Breast epithelium (tissue), 3 donors: ENCODE measurements around the gene DCST1.

Source experiments
- POLR2A ChIP-seq: fragments of 450-650 bp; IDR thresholded peaks from one replicate; pipeline ENCODE4 v1.6.1; 2016; ENCODE audit warnings: antibody characterized with exemption, mild to moderate bottlenecking, moderate library complexity
- POLR2AphosphoS5 ChIP-seq, 3 donors: sonication (generic); formaldehyde crosslinking; IDR thresholded peaks; one replicate each; pipeline ENCODE4 v1.6.1; 2017; ENCODE audit warnings: antibody characterized with exemption in 3 of 3
- TF ChIP-seq, protein P1 (sequence below), 3 donors: fragments of 450-650 bp; IDR thresholded peaks; one replicate each; pipeline ENCODE4 v1.5.1; 2016 to 2017; ENCODE audit warnings: antibody characterized with exemption in 3 of 3, mild to moderate bottlenecking in 3 of 3, moderate library complexity in 3 of 3

GRCh38 chr1:155004352-155005075 lies 29.1 kb upstream of the DCST1 start:
- TF ChIP-seq, protein P1, sequence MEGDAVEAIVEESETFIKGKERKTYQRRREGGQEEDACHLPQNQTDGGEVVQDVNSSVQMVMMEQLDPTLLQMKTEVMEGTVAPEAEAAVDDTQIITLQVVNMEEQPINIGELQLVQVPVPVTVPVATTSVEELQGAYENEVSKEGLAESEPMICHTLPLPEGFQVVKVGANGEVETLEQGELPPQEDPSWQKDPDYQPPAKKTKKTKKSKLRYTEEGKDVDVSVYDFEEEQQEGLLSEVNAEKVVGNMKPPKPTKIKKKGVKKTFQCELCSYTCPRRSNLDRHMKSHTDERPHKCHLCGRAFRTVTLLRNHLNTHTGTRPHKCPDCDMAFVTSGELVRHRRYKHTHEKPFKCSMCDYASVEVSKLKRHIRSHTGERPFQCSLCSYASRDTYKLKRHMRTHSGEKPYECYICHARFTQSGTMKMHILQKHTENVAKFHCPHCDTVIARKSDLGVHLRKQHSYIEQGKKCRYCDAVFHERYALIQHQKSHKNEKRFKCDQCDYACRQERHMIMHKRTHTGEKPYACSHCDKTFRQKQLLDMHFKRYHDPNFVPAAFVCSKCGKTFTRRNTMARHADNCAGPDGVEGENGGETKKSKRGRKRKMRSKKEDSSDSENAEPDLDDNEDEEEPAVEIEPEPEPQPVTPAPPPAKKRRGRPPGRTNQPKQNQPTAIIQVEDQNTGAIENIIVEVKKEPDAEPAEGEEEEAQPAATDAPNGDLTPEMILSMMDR (IDR thresholded peaks at IDR 0.05) = no peak
- no peak for TF ChIP-seq POLR2A
- TF ChIP-seq POLR2AphosphoS5 (IDR thresholded peaks at IDR 0.05) = no peak
